Testis (tissue), 3 donors: Measurements from ENCODE around the gene NCKAP5. TPM values are rescaled to one million over a fixed set of nuclear protein-coding genes. Genes with fewer than 3 reads are reported as not detected.

Experiments used
- DNase-seq: peaks from one replicate; pipeline ENCODE4 v3.0.0-alpha.2; 2019
- H3K27ac ChIP-seq, 2 donors: fragments of 200-600 bp; sonication (generic); one replicate each; pipeline ENCODE4 v1.5.1; 2019
- H3K27me3 ChIP-seq: fragments of 200-600 bp; sonication (generic); one replicate; pipeline ENCODE4 v1.5.1; 2019
- H3K36me3 ChIP-seq: fragments of 200-600 bp; sonication (generic); one replicate; pipeline ENCODE4 v1.5.1; 2017; ENCODE audit warnings: low read depth; ENCODE audit errors: missing control alignments
- H3K4me1 ChIP-seq: fragments of 200-600 bp; sonication (generic); one replicate; pipeline ENCODE4 v1.5.1; 2019
- H3K4me3 ChIP-seq, 2 donors: fragments of 200-600 bp; sonication (generic); one replicate each; pipeline ENCODE4 v1.5.1; 2017 to 2019
- H3K9me3 ChIP-seq: fragments of 200-600 bp; sonication (generic); one replicate; pipeline ENCODE4 v1.5.1; 2017
- CTCF ChIP-seq, 3 experiments: fragments of 450-650 bp in 2 of 3; fragments of 200-600 bp in 1 of 3; sonication (generic) in 1 of 3; IDR thresholded peaks; one replicate each; pipeline ENCODE4 v1.5.1; 2016 to 2019; ENCODE audit warnings: antibody characterized with exemption in 3 of 3, mild to moderate bottlenecking in 2 of 3, moderate library complexity in 1 of 3
- POLR2A ChIP-seq: fragments of 450-650 bp; IDR thresholded peaks from one replicate; pipeline ENCODE4 v1.6.1; 2017; ENCODE audit warnings: antibody characterized with exemption, mild to moderate bottlenecking, moderate library complexity
- WGBS, 2 donors: methylation state at CpG; one replicate each; pipeline ENCODE4 v1.1.5; 2018; 5-methylcytosine and 5-hydroxymethylcytosine counted together
- intact Hi-C: fragments of 100-400 bp; cut with DNase I; formaldehyde crosslinking; loops from one replicate; pipeline ENCODE4 v1.15.1; 2023; ENCODE audit warnings: low total_unique reads
- polyA plus RNA-seq: library from polyadenylated mRNA; stranded (reverse); fragments of 350-450 nt; fragmentation: Illumina TruSeq; extraction: RNeasy Lipid Tissue Mini Kit (QIAGEN cat#74804); gene quantifications from one replicate; pipeline ENCODE4 v1.2.3, GENCODE V29; 2014; ENCODE audit warnings: low read depth, low replicate concordance; ENCODE audit not compliant: insufficient read depth
- total RNA-seq, 2 donors: library from RNA; depleted of rRNA; stranded (reverse); fragments of >200 nt; gene quantifications; one replicate each; pipeline ENCODE4 v1.2.3, GENCODE V29; 2016

NCKAP5 gene
- total and polyA plus RNA-seq, 3 donors from 2014 or later: 3.0 to 7.6 (median 6.3) TPM

GRCh38 chr2:133266041-133266925 lies 302.0 kb downstream of the NCKAP5 start:
- no peaks in the 10 kb centered on the region for H3K9me3 ChIP-seq
- H3K27me3 ChIP-seq: no peaks in the 10 kb centered on the region
- intact Hi-C loops: no loop called here
- TF ChIP-seq POLR2A (no peak), CTCF (IDR thresholded peaks at IDR 0.05) (no peak)
- peaks cover 11% of the 10 kb centered on the region for H3K4me1 ChIP-seq
- WGBS, 2 donors: 1 to 9% methylated on average over 26 to 52 of the region's 68 CpGs
- H3K36me3 ChIP-seq: no peaks in the 10 kb centered on the region
- peak overlapping the region; percentile 58 to 77 for H3K4me3 ChIP-seq
- H3K27ac ChIP-seq: peak overlapping the region in 1 of 2 donors; percentile 34
- DNase-seq: peak; percentile 54

DNA sequence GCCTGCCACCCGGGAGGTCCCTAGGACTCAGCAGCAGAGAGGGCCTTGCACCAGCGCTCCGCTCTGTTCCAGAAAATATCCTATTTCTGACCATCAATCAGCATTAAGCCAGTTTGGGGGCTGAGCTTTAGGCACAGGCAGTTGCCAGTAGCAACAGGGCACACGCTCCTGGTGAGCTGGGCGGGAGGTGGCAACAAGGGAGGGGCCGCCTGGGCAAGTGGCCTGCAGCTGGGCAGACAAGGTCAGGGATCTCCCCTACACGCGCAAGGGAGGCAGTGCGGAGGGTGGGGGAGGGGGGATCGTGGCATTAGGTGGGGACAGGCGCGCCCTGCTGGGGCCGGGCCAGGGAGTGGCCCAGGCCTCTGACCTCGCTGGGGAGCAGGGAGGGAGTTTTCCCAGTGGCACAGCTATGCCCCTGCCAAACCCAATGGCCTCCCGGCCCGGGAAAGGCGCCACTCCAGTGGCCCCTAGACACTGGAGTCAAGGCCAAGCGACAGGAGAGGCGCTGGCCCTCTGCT lies 302.8 kb downstream of the NCKAP5 start:
- intact Hi-C loops: no loop called here
- H3K27ac ChIP-seq: peak overlapping the region in 1 of 2 donors; percentile 34
- no peaks in the 10 kb centered on the region for H3K9me3 ChIP-seq
- no peaks in the 10 kb centered on the region for H3K27me3 ChIP-seq
- peaks cover 11% of the 10 kb centered on the region for H3K4me1 ChIP-seq
- peak; percentile 81 for DNase-seq
- no peaks in the 10 kb centered on the region for H3K36me3 ChIP-seq
- 27 to 28% methylated on average over 3 to 19 of the region's 19 CpGs for WGBS, 2 donors
- TF ChIP-seq POLR2A: no peak
- TF ChIP-seq CTCF (IDR thresholded peaks at IDR 0.05): no peak
- peak overlapping the region; percentile 58 to 77 for H3K4me3 ChIP-seq

GRCh38 chr2:133264989-133265401 lies 303.3 kb downstream of the NCKAP5 start:
- Histone ChIP-seq H3K9me3 (no peaks in the 10 kb centered on the region), H3K4me3 (peak overlapping the region in 1 of 2 donors; percentile 77), H3K36me3 (no peaks in the 10 kb centered on the region), H3K27me3 (no peaks in the 10 kb centered on the region), H3K4me1 (peaks cover 11% of the 10 kb centered on the region), H3K27ac (no peak overlapping the region)
- WGBS, 2 donors: 14 to 28% methylated on average over 7 of the region's 7 CpGs
- no peak for TF ChIP-seq CTCF (IDR thresholded peaks at IDR 0.05)
- no peak for TF ChIP-seq POLR2A
- DNase-seq: peak; percentile 41
- intact Hi-C loops: no loop called here

GRCh38 chr2:133262893-133263292 lies 305.4 kb downstream of the NCKAP5 start:
- H3K9me3 ChIP-seq: no peaks in the 10 kb centered on the region
- no peak overlapping the region for H3K4me3 ChIP-seq
- no peaks in the 10 kb centered on the region for H3K36me3 ChIP-seq
- H3K27me3 ChIP-seq: no peaks in the 10 kb centered on the region
- peaks cover 11% of the 10 kb centered on the region for H3K4me1 ChIP-seq
- no peak for TF ChIP-seq POLR2A
- intact Hi-C loops: no loop called here
- no peak for DNase-seq
- no peak overlapping the region for H3K27ac ChIP-seq
- WGBS, 2 donors: 82 to 90% methylated on average over 2 of the region's 2 CpGs

GRCh38 chr2:133255360-133255759 lies 312.9 kb downstream of the NCKAP5 start:
- H3K9me3 ChIP-seq: no peaks in the 10 kb centered on the region
- intact Hi-C loops: no loop called here
- H3K27me3 ChIP-seq: no peaks in the 10 kb centered on the region
- TF ChIP-seq POLR2A: no peak
- no peak for TF ChIP-seq CTCF (IDR thresholded peaks at IDR 0.05)
- no peak overlapping the region for H3K4me3 ChIP-seq
- H3K27ac ChIP-seq: no peak overlapping the region
- DNase-seq: no peak
- H3K36me3 ChIP-seq: no peaks in the 10 kb centered on the region
- WGBS, 2 donors: 53 to 81% methylated on average over 2 of the region's 2 CpGs
- no peaks in the 10 kb centered on the region for H3K4me1 ChIP-seq
